Panc1 (cell line): Measurements from ENCODE around the gene EMC9.

Source experiments
- SIN3A ChIP-seq: IDR thresholded peaks from 2 replicates; pipeline ENCODE4 v1.6.1; 2012; ENCODE audit warnings: low read depth, mild to moderate bottlenecking, low read length, moderate library complexity, borderline replicate concordance; ENCODE audit not compliant: insufficient read depth
- TF ChIP-seq, protein P1 (sequence below): fragments of 450-650 bp; IDR thresholded peaks from 2 replicates; pipeline ENCODE4 v1.5.1; 2017; ENCODE audit warnings: mild to moderate bottlenecking
- TF ChIP-seq, protein P2 (sequence below), 2 experiments: IDR thresholded peaks; 2 replicates each; pipeline ENCODE4 v1.6.1; 2011 to 2012; ENCODE audit warnings: low read depth in 2 of 2, control low read depth in 1 of 2, low read length in 1 of 2, mild to moderate bottlenecking in 1 of 2, moderate library complexity in 1 of 2; ENCODE audit not compliant: insufficient read depth in 1 of 2

DNA sequence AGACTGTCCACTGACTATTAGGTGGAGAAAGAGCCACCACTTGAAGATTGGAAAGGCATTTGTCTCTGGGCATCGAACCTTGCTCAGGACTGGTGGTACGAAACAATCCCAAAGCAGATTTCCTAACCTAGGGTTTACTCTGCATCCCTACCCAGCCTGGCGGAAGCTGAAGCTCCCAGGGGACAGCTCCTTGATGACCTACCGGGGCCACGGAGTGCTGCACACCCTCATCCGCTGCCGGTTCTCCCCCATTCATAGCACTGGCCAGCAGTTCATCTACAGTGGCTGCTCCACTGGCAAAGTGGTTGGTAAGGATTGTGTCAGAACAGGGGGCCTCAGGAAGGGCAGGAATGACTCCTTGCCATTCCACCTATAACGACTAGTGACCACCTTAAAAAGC is 20.2 kb downstream of the EMC9 start:
- TF ChIP-seq, protein P1, sequence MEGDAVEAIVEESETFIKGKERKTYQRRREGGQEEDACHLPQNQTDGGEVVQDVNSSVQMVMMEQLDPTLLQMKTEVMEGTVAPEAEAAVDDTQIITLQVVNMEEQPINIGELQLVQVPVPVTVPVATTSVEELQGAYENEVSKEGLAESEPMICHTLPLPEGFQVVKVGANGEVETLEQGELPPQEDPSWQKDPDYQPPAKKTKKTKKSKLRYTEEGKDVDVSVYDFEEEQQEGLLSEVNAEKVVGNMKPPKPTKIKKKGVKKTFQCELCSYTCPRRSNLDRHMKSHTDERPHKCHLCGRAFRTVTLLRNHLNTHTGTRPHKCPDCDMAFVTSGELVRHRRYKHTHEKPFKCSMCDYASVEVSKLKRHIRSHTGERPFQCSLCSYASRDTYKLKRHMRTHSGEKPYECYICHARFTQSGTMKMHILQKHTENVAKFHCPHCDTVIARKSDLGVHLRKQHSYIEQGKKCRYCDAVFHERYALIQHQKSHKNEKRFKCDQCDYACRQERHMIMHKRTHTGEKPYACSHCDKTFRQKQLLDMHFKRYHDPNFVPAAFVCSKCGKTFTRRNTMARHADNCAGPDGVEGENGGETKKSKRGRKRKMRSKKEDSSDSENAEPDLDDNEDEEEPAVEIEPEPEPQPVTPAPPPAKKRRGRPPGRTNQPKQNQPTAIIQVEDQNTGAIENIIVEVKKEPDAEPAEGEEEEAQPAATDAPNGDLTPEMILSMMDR, result no peak
- TF ChIP-seq, protein P2, sequence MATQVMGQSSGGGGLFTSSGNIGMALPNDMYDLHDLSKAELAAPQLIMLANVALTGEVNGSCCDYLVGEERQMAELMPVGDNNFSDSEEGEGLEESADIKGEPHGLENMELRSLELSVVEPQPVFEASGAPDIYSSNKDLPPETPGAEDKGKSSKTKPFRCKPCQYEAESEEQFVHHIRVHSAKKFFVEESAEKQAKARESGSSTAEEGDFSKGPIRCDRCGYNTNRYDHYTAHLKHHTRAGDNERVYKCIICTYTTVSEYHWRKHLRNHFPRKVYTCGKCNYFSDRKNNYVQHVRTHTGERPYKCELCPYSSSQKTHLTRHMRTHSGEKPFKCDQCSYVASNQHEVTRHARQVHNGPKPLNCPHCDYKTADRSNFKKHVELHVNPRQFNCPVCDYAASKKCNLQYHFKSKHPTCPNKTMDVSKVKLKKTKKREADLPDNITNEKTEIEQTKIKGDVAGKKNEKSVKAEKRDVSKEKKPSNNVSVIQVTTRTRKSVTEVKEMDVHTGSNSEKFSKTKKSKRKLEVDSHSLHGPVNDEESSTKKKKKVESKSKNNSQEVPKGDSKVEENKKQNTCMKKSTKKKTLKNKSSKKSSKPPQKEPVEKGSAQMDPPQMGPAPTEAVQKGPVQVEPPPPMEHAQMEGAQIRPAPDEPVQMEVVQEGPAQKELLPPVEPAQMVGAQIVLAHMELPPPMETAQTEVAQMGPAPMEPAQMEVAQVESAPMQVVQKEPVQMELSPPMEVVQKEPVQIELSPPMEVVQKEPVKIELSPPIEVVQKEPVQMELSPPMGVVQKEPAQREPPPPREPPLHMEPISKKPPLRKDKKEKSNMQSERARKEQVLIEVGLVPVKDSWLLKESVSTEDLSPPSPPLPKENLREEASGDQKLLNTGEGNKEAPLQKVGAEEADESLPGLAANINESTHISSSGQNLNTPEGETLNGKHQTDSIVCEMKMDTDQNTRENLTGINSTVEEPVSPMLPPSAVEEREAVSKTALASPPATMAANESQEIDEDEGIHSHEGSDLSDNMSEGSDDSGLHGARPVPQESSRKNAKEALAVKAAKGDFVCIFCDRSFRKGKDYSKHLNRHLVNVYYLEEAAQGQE (IDR thresholded peaks at IDR 0.05; ENCODE audit: insufficient read depth in 1 of 2, low read depth in 2 of 2, low read length in 1 of 2), result no peak
- no peak for TF ChIP-seq SIN3A
